PC-9 (cell line): ENCODE data around the gene IFRD2. TPM values are rescaled to one million over a fixed set of nuclear protein-coding genes. Genes with fewer than 3 reads are reported as not detected.

Experiments used
- BruUV-seq: library from RNA; stranded (reverse); fragments of 400-500 nt; replicated peaks from 2 replicates; lab custom pipeline; 2021; lab: Mats Ljungman, UMichigan
- CTCF ChIA-PET: fragments of 300-600 bp; sonication (Branson Sonifier 250); formaldehyde crosslinking; loops from one replicate; lab custom pipeline; 2022; ENCODE audit warnings: antibody characterized with exemption; lab: Charles Lee
- POLR2A ChIA-PET: fragments of 300-600 bp; sonication (Branson Sonifier 250); formaldehyde crosslinking; loops from one replicate; lab custom pipeline; 2022; ENCODE audit warnings: antibody characterized with exemption; ENCODE audit not compliant: unreplicated experiment; lab: Charles Lee
- DNase-seq, 2 experiments: peaks; one replicate each; pipeline versions ENCODE4 v3.0.0 to v3.0.0-alpha.2; 2015 to 2022; ENCODE audit warnings: mixed read lengths in 1 of 2
- H2AFZ ChIP-seq: fragments of 200-600 bp; sonication (generic); 2 replicates; pipeline ENCODE4 v1.8.1; 2017; ENCODE audit warnings: antibody characterized with exemption
- H3F3A ChIP-seq: fragments of 200-600 bp; sonication (generic); 2 replicates; pipeline ENCODE4 v1.8.1; 2017; ENCODE audit warnings: antibody characterized with exemption, mild to moderate bottlenecking, low read depth; ENCODE audit not compliant: insufficient read depth
- H3K27ac ChIP-seq: fragments of 200-600 bp; sonication (generic); 2 replicates; pipeline ENCODE4 v1.6.1; 2016; ENCODE audit warnings: mixed run types
- H3K27me3 ChIP-seq: fragments of 200-600 bp; sonication (generic); 2 replicates; pipeline ENCODE4 v1.6.1; 2016; ENCODE audit warnings: low read depth, mixed run types; ENCODE audit not compliant: insufficient read depth
- H3K36me3 ChIP-seq: fragments of 200-600 bp; sonication (generic); 2 replicates; pipeline ENCODE4 v1.6.1; 2016; ENCODE audit warnings: low read depth, mixed run types
- H3K4me1 ChIP-seq: fragments of 200-600 bp; sonication (generic); replicated peaks from 2 replicates; pipeline ENCODE4 v1.6.1; 2016; ENCODE audit warnings: mixed run types; ENCODE audit not compliant: insufficient read depth
- H3K4me2 ChIP-seq: fragments of 200-600 bp; sonication (generic); 2 replicates; pipeline ENCODE4 v1.6.1; 2017; ENCODE audit warnings: mixed run types
- H3K4me3 ChIP-seq: fragments of 200-600 bp; sonication (generic); 2 replicates; pipeline ENCODE4 v1.6.1; 2016; ENCODE audit warnings: mixed run types
- H3K79me2 ChIP-seq: fragments of 200-600 bp; sonication (generic); 2 replicates; pipeline ENCODE4 v1.6.1; 2017; ENCODE audit warnings: low read depth, mixed run types
- H3K9me2 ChIP-seq: fragments of 200-600 bp; sonication (generic); 2 replicates; pipeline ENCODE4 v1.8.1; 2017; ENCODE audit warnings: mild to moderate bottlenecking; ENCODE audit not compliant: insufficient read depth
- H3K9me3 ChIP-seq: fragments of 200-600 bp; sonication (generic); 2 replicates; pipeline ENCODE4 v1.8.1; 2016; ENCODE audit warnings: low read depth; ENCODE audit not compliant: insufficient read depth
- H4K20me1 ChIP-seq: fragments of 200-600 bp; sonication (generic); 2 replicates; pipeline ENCODE4 v1.8.1; 2017; ENCODE audit not compliant: insufficient read depth
- EZH2 ChIP-seq: fragments of 200-600 bp; sonication (generic); IDR thresholded peaks from 2 replicates; pipeline ENCODE4 v1.8.0; 2017; ENCODE audit warnings: antibody characterized with exemption, low read depth
- intact Hi-C: fragments of 100-400 bp; cut with micrococcal nuclease; formaldehyde crosslinking; loops from one replicate; pipeline ENCODE4 v1.10.0; 2022; ENCODE audit not compliant: unreplicated experiment
- total RNA-seq: library from RNA; stranded (reverse); gene quantifications from 2 replicates; pipeline ENCODE4 v1.2.3, GENCODE V29; 2021
- TF ChIP-seq, protein P1 (sequence below): fragments of 200-600 bp; sonication (generic); conservative IDR thresholded peaks from 2 replicates; pipeline ENCODE4 v1.6.1; 2017; ENCODE audit warnings: mixed run types, antibody characterized with exemption, mild to moderate bottlenecking, moderate library complexity

Gene IFRD2
- total RNA-seq, 1 experiment from 2014 or later: 93.1 TPM

DNA sequence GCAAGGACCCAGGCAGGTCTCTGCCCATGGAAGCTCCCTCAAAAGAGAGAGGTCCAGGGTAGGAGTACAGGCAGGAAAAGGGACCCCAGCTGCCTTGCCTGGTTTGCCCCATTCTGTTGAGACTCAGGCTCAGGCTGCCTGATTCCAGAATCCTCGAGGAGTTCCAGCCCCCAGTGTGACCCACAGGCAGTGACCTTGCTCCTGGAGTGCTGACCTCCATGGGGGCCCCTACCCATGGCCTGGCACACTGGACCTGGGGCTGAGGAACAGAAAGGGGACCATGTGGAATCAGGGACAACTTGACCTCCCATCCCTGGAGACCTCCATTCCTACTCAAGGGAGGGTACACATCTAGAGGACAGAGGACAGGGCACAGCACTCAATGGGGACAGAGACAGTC lies 26.7 kb downstream of the IFRD2 start:
- CTCF ChIA-PET: interaction anchor here (0.5 kb wide), 1 partner anchor 32 kb away, joined by 4 read pairs; no protein-coding TSS in a partner anchor
- Histone ChIP-seq H4K20me1 (no peaks in the 10 kb centered on the region), H3K9me3 (no peaks in the 10 kb centered on the region), H3K27me3 (no peaks in the 10 kb centered on the region), H2AFZ (no peak overlapping the region), H3F3A (peaks cover 34% of the 10 kb centered on the region), H3K79me2 (peaks cover 5% of the 10 kb centered on the region; the same call in 1 of the 2 replicates), H3K36me3 (no peaks in the 10 kb centered on the region), H3K4me3 (no peak overlapping the region), H3K9me2 (no peaks in the 10 kb centered on the region), H3K27ac (peak overlapping the region; percentile 86), H3K4me2 (peak overlapping the region; percentile 59), H3K4me1 (peaks cover 57% of the 10 kb centered on the region)
- POLR2A ChIA-PET: no interaction called here
- no TSS peak for BruUV-seq
- no peak for DNase-seq
- intact Hi-C loops: loop anchor here (2.0 to 5.0 kb wide), 5 partner anchors 29 to 339 kb away; partner anchors contain the start of genes GNAI2, HYAL3 and NAA80
- TF ChIP-seq, protein P1, sequence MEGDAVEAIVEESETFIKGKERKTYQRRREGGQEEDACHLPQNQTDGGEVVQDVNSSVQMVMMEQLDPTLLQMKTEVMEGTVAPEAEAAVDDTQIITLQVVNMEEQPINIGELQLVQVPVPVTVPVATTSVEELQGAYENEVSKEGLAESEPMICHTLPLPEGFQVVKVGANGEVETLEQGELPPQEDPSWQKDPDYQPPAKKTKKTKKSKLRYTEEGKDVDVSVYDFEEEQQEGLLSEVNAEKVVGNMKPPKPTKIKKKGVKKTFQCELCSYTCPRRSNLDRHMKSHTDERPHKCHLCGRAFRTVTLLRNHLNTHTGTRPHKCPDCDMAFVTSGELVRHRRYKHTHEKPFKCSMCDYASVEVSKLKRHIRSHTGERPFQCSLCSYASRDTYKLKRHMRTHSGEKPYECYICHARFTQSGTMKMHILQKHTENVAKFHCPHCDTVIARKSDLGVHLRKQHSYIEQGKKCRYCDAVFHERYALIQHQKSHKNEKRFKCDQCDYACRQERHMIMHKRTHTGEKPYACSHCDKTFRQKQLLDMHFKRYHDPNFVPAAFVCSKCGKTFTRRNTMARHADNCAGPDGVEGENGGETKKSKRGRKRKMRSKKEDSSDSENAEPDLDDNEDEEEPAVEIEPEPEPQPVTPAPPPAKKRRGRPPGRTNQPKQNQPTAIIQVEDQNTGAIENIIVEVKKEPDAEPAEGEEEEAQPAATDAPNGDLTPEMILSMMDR: no peak
- TF ChIP-seq EZH2: no peak

DNA sequence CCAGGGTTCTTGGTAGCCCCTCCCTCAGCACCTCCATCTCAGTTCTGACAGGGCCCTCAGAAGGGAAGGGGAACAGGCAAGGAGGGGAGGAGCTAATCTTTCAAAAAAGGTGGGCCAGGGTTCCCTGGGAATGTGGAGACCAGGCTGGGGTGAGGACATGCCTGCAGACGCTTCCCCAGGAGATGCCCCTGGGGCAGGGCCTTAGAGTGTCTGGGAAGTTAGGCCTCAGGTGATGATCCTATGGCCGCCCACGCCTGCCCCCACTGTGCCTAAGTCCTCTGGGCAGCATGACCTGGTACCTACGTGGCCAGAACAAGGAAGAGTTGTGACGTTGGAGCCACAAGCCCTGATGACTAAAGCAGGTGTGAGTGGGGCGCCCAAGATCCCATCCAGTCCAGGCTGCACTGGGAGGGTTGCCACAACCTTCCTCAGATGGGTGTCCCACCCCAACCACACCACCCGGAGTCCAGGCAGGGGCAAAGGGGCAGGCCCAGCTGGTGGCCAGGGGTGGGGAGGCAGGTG lies 27.2 kb downstream of the IFRD2 start:
- POLR2A ChIA-PET: interaction anchor here (0.5 to 1.2 kb wide), 8 partner anchors 17 to 347 kb away, joined by 3 to 18 read pairs (median 6); partner anchors contain the start of genes CISH, HYAL3, IFRD2 and NAA80

GRCh38 chr3:50264383-50264963 lies 27.8 kb downstream of the IFRD2 start:
- Histone ChIP-seq H3K79me2 (no peaks in the 10 kb centered on the region), H3K4me3 (no peak overlapping the region; the same call in 1 of the 2 replicates), H3K4me1 (peaks cover 46% of the 10 kb centered on the region), H3K36me3 (no peaks in the 10 kb centered on the region), H3K9me2 (no peaks in the 10 kb centered on the region), H4K20me1 (no peaks in the 10 kb centered on the region), H3K4me2 (peak overlapping the region; percentile 59), H3K9me3 (no peaks in the 10 kb centered on the region), H2AFZ (no peak overlapping the region), H3K27ac (peak overlapping the region; percentile 86), H3F3A (peaks cover 33% of the 10 kb centered on the region; the same call in 1 of the 2 replicates), H3K27me3 (no peaks in the 10 kb centered on the region)
- peak; percentile 87 to 92 for DNase-seq
- BruUV-seq: no TSS peak
- intact Hi-C loops: loop anchor here (2.0 to 5.0 kb wide), 5 partner anchors 28 to 340 kb away; partner anchors contain the start of genes GNAI2, HYAL3 and NAA80
- CTCF ChIA-PET: interaction anchor here (0.6 to 1.2 kb wide), 8 partner anchors 11 to 101 kb away, joined by 3 to 10 read pairs (median 5); partner anchors contain the start of gene IFRD2
- POLR2A ChIA-PET: interaction anchor here (0.6 to 1.2 kb wide), 8 partner anchors 18 to 347 kb away, joined by 3 to 9 read pairs (median 6); partner anchors contain the start of genes CISH, HYAL3, IFRD2 and MON1A
- TF ChIP-seq, protein P1: no peak
- TF ChIP-seq EZH2: no peak

More for the DNA sequence above, 27.2 kb downstream of the IFRD2 start:
- Histone ChIP-seq H4K20me1 (no peaks in the 10 kb centered on the region), H3K4me1 (peaks cover 52% of the 10 kb centered on the region), H3K4me3 (no peak overlapping the region), H3K27me3 (no peaks in the 10 kb centered on the region), H3K9me3 (no peaks in the 10 kb centered on the region), H3K4me2 (peak overlapping the region; percentile 59), H3K79me2 (no peaks in the 10 kb centered on the region; the same call in 1 of the 2 replicates), H3K9me2 (no peaks in the 10 kb centered on the region), H2AFZ (no peak overlapping the region), H3K27ac (peak overlapping the region; percentile 86), H3K36me3 (no peaks in the 10 kb centered on the region), H3F3A (peaks cover 34% of the 10 kb centered on the region)
- CTCF ChIA-PET: interaction anchor here (0.6 to 1.2 kb wide), 7 partner anchors 10 to 101 kb away, joined by 3 to 10 read pairs (median 7); no protein-coding TSS in a partner anchor
- DNase-seq: peak in 1 of 2 experiments; percentile 85
- intact Hi-C loops: loop anchor here (2.0 to 5.0 kb wide), 6 partner anchors 28 to 340 kb away; partner anchors contain the start of genes GNAI2, HYAL3 and NAA80
- no TSS peak for BruUV-seq
- no peak for TF ChIP-seq EZH2
- TF ChIP-seq, protein P1: no peak
